GM23338 (cell line): ENCODE data around the gene CD180. TPM values are rescaled to one million over a fixed set of nuclear protein-coding genes. Genes with fewer than 3 reads are reported as not detected.

ENCODE experiments used
- ATAC-seq: fragments of 200-7000 bp; cut with Tn5 transposase; 3 replicates; pipeline ENCODE4 v1.9.1; 2020
- DNase-seq: peaks from one replicate; pipeline ENCODE4 v3.0.0-alpha.2; 2015; ENCODE audit warnings: low spot score
- H2AFZ ChIP-seq: fragments of 200-600 bp; sonication (generic); 2 replicates; pipeline ENCODE4 v1.8.0; 2016; ENCODE audit warnings: antibody characterized with exemption, mild to moderate bottlenecking, moderate library complexity
- H3F3A ChIP-seq: fragments of 200-600 bp; sonication (generic); replicated peaks from 2 replicates; pipeline ENCODE4 v1.8.0; 2017; ENCODE audit warnings: antibody characterized with exemption, mixed run types, low read depth
- H3K27ac ChIP-seq: fragments of 200-600 bp; sonication (generic); 2 replicates; pipeline ENCODE4 v1.6.1; 2016; ENCODE audit warnings: low read depth
- H3K27me3 ChIP-seq: fragments of 200-600 bp; sonication (generic); 2 replicates; pipeline ENCODE4 v1.8.0; 2016; ENCODE audit warnings: mild to moderate bottlenecking, mixed run types, moderate library complexity; ENCODE audit not compliant: insufficient read depth
- H3K36me3 ChIP-seq: fragments of 200-600 bp; sonication (generic); 2 replicates; pipeline ENCODE4 v1.8.0; 2016; ENCODE audit warnings: mild to moderate bottlenecking; ENCODE audit not compliant: insufficient read depth
- H3K4me1 ChIP-seq: fragments of 200-600 bp; sonication (generic); 2 replicates; pipeline ENCODE4 v1.8.0; 2016; ENCODE audit warnings: mild to moderate bottlenecking, moderate library complexity; ENCODE audit not compliant: insufficient read depth
- H3K4me2 ChIP-seq: fragments of 200-600 bp; sonication (generic); 2 replicates; pipeline ENCODE4 v1.7.1; 2017; ENCODE audit warnings: mixed run types
- H3K4me3 ChIP-seq: fragments of 200-600 bp; sonication (generic); 2 replicates; pipeline ENCODE4 v1.6.1; 2016; ENCODE audit warnings: mixed run types
- H3K79me2 ChIP-seq: fragments of 200-600 bp; sonication (generic); replicated peaks from 2 replicates; pipeline ENCODE4 v1.8.0; 2017; ENCODE audit warnings: mild to moderate bottlenecking; ENCODE audit not compliant: insufficient read depth
- H3K9me2 ChIP-seq: fragments of 200-600 bp; sonication (generic); 2 replicates; pipeline ENCODE4 v1.8.0; 2017; ENCODE audit not compliant: insufficient read depth
- H4K20me1 ChIP-seq: fragments of 200-600 bp; sonication (generic); replicated peaks from 2 replicates; pipeline ENCODE4 v1.8.0; 2017; ENCODE audit warnings: mild to moderate bottlenecking; ENCODE audit not compliant: insufficient read depth
- H3K27ac Mint-ChIP-seq: 2 replicates; pipeline ENCODE4 v1.8.0; 2020; ENCODE audit warnings: inconsistent platforms, mild to moderate bottlenecking, moderate library complexity, mixed read lengths
- H3K27me3 Mint-ChIP-seq: 3 replicates; pipeline ENCODE4 v1.8.0; 2022; ENCODE audit warnings: low read depth, mild to moderate bottlenecking, moderate library complexity, mixed read lengths, inconsistent platforms; ENCODE audit not compliant: insufficient read depth, poor library complexity
- H3K36me3 Mint-ChIP-seq: 3 replicates; pipeline ENCODE4 v1.8.0; 2021; ENCODE audit warnings: low read depth, mild to moderate bottlenecking, inconsistent platforms, moderate library complexity, mixed read lengths
- H3K4me1 Mint-ChIP-seq: 3 replicates; pipeline ENCODE4 v1.8.0; 2020; ENCODE audit warnings: mild to moderate bottlenecking, inconsistent platforms, mixed read lengths
- H3K4me3 Mint-ChIP-seq: 3 replicates; pipeline ENCODE4 v1.8.0; 2021; ENCODE audit warnings: moderate library complexity, mild to moderate bottlenecking, inconsistent platforms, mixed read lengths
- H3K9me3 Mint-ChIP-seq: 3 replicates; pipeline ENCODE4 v1.8.0; 2020; ENCODE audit warnings: moderate library complexity, mild to moderate bottlenecking, inconsistent platforms, mixed read lengths
- CREB1 ChIP-seq: fragments of 250-450 bp; sonication (Bioruptor Pico); IDR thresholded peaks from 2 replicates; pipeline ENCODE4 v1.5.0; 2020; ENCODE audit warnings: low read depth, mild to moderate bottlenecking, moderate library complexity
- ETS1 ChIP-seq: IDR thresholded peaks from 2 replicates; pipeline ENCODE4 v1.6.1; 2016; ENCODE audit warnings: antibody characterized with exemption
- EZH2 ChIP-seq: fragments of 200-600 bp; sonication (generic); IDR thresholded peaks from one replicate; pipeline ENCODE4 v1.8.0; 2017; ENCODE audit warnings: antibody characterized with exemption, mild to moderate bottlenecking, low read depth; ENCODE audit not compliant: unreplicated experiment
- EZH2phosphoT487 ChIP-seq: fragments of 200-600 bp; sonication (generic); IDR thresholded peaks from one replicate; pipeline ENCODE4 v1.8.1; 2018; ENCODE audit warnings: antibody characterized with exemption; ENCODE audit not compliant: unreplicated experiment
- JUNB ChIP-seq: IDR thresholded peaks from one replicate; pipeline ENCODE4 v1.6.1; 2016; ENCODE audit warnings: antibody characterized with exemption; ENCODE audit not compliant: unreplicated experiment
- NANOG ChIP-seq: IDR thresholded peaks from 2 replicates; pipeline ENCODE4 v1.6.1; 2016; ENCODE audit warnings: antibody characterized with exemption, borderline replicate concordance
- POLR2AphosphoS5 ChIP-seq: IDR thresholded peaks from 2 replicates; pipeline ENCODE4 v1.6.1; 2016; ENCODE audit warnings: antibody characterized with exemption, low read depth
- STAT1 ChIP-seq: IDR thresholded peaks from one replicate; pipeline ENCODE4 v1.6.1; 2016; ENCODE audit warnings: antibody characterized with exemption; ENCODE audit not compliant: unreplicated experiment
- ZNF114 ChIP-seq: fragments of 250-450 bp; sonication (Bioruptor Pico); IDR thresholded peaks from 2 replicates; pipeline ENCODE4 v1.5.0; 2020; ENCODE audit warnings: mild to moderate bottlenecking, moderate library complexity
- ZNF331 ChIP-seq: fragments of 250-450 bp; sonication (Bioruptor Pico); IDR thresholded peaks from 2 replicates; pipeline ENCODE4 v1.5.0; 2020; ENCODE audit warnings: low read depth, mild to moderate bottlenecking, moderate library complexity
- polyA plus RNA-seq: library from polyadenylated mRNA; unstranded; fragments of >200 nt; fragmentation: Nextera tagmentation; extraction: Ambion mirVana; gene quantifications from 2 replicates; pipeline ENCODE4 v1.2.1, GENCODE V29; 2016
- total RNA-seq: library from RNA; depleted of rRNA; stranded (reverse); fragments of >200 nt; shearing (Covaris generic); gene quantifications from 2 replicates; pipeline ENCODE4 v1.2.3, GENCODE V29; 2014
- TF ChIP-seq, protein P1 (sequence below): IDR thresholded peaks from one replicate; pipeline ENCODE4 v1.6.1; 2018; ENCODE audit warnings: antibody characterized with exemption; ENCODE audit not compliant: unreplicated experiment
- TF ChIP-seq, protein P2 (sequence below): fragments of 250-450 bp; sonication (Bioruptor Pico); IDR thresholded peaks from 2 replicates; pipeline ENCODE4 v1.5.0; 2020; ENCODE audit warnings: mild to moderate bottlenecking, moderate library complexity
- TF ChIP-seq, protein P3 (sequence below), 2 experiments: fragments of 200-600 bp in 1 of 2; sonication (generic) in 1 of 2; conservative IDR thresholded peaks; 2 replicates each; pipeline versions ENCODE4 v1.5.1 to v1.6.1; 2016 to 2017; ENCODE audit warnings: antibody characterized with exemption in 2 of 2, low read depth in 2 of 2, mild to moderate bottlenecking in 2 of 2, moderate library complexity in 1 of 2

Gene CD180
- total and polyA plus RNA-seq, 2 experiments from 2014 or later, result not detected

DNA sequence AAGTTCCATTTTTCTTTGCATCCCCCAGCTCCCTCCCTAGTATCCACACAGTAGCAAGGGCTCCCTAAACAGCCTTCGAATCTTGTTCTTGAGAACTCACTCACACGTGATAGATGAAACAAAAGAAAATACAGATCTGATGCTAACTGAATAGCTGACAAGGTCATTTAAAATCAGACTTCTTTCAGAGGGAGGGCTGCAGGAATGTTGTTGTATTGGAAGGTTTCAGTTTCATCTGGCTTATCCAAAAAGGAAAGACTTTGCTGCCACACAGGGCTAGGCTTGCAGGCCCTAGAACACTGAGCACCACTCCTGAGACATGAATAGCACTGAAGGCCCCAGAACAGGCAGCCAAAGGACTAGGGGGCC is 3.2 kb downstream of the CD180 start:
- TF ChIP-seq JUNB (no peak), ETS1 (no peak), EZH2phosphoT487 (no peak), ZNF331 (CRISPR knock-in tag) (no peak), STAT1 (no peak), POLR2AphosphoS5 (no peak), CREB1 (CRISPR knock-in tag) (no peak), NANOG (no peak), EZH2 (no peak), ZNF114 (no peak)
- TF ChIP-seq, protein P1, sequence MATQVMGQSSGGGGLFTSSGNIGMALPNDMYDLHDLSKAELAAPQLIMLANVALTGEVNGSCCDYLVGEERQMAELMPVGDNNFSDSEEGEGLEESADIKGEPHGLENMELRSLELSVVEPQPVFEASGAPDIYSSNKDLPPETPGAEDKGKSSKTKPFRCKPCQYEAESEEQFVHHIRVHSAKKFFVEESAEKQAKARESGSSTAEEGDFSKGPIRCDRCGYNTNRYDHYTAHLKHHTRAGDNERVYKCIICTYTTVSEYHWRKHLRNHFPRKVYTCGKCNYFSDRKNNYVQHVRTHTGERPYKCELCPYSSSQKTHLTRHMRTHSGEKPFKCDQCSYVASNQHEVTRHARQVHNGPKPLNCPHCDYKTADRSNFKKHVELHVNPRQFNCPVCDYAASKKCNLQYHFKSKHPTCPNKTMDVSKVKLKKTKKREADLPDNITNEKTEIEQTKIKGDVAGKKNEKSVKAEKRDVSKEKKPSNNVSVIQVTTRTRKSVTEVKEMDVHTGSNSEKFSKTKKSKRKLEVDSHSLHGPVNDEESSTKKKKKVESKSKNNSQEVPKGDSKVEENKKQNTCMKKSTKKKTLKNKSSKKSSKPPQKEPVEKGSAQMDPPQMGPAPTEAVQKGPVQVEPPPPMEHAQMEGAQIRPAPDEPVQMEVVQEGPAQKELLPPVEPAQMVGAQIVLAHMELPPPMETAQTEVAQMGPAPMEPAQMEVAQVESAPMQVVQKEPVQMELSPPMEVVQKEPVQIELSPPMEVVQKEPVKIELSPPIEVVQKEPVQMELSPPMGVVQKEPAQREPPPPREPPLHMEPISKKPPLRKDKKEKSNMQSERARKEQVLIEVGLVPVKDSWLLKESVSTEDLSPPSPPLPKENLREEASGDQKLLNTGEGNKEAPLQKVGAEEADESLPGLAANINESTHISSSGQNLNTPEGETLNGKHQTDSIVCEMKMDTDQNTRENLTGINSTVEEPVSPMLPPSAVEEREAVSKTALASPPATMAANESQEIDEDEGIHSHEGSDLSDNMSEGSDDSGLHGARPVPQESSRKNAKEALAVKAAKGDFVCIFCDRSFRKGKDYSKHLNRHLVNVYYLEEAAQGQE, result no peak
- TF ChIP-seq, protein P2, sequence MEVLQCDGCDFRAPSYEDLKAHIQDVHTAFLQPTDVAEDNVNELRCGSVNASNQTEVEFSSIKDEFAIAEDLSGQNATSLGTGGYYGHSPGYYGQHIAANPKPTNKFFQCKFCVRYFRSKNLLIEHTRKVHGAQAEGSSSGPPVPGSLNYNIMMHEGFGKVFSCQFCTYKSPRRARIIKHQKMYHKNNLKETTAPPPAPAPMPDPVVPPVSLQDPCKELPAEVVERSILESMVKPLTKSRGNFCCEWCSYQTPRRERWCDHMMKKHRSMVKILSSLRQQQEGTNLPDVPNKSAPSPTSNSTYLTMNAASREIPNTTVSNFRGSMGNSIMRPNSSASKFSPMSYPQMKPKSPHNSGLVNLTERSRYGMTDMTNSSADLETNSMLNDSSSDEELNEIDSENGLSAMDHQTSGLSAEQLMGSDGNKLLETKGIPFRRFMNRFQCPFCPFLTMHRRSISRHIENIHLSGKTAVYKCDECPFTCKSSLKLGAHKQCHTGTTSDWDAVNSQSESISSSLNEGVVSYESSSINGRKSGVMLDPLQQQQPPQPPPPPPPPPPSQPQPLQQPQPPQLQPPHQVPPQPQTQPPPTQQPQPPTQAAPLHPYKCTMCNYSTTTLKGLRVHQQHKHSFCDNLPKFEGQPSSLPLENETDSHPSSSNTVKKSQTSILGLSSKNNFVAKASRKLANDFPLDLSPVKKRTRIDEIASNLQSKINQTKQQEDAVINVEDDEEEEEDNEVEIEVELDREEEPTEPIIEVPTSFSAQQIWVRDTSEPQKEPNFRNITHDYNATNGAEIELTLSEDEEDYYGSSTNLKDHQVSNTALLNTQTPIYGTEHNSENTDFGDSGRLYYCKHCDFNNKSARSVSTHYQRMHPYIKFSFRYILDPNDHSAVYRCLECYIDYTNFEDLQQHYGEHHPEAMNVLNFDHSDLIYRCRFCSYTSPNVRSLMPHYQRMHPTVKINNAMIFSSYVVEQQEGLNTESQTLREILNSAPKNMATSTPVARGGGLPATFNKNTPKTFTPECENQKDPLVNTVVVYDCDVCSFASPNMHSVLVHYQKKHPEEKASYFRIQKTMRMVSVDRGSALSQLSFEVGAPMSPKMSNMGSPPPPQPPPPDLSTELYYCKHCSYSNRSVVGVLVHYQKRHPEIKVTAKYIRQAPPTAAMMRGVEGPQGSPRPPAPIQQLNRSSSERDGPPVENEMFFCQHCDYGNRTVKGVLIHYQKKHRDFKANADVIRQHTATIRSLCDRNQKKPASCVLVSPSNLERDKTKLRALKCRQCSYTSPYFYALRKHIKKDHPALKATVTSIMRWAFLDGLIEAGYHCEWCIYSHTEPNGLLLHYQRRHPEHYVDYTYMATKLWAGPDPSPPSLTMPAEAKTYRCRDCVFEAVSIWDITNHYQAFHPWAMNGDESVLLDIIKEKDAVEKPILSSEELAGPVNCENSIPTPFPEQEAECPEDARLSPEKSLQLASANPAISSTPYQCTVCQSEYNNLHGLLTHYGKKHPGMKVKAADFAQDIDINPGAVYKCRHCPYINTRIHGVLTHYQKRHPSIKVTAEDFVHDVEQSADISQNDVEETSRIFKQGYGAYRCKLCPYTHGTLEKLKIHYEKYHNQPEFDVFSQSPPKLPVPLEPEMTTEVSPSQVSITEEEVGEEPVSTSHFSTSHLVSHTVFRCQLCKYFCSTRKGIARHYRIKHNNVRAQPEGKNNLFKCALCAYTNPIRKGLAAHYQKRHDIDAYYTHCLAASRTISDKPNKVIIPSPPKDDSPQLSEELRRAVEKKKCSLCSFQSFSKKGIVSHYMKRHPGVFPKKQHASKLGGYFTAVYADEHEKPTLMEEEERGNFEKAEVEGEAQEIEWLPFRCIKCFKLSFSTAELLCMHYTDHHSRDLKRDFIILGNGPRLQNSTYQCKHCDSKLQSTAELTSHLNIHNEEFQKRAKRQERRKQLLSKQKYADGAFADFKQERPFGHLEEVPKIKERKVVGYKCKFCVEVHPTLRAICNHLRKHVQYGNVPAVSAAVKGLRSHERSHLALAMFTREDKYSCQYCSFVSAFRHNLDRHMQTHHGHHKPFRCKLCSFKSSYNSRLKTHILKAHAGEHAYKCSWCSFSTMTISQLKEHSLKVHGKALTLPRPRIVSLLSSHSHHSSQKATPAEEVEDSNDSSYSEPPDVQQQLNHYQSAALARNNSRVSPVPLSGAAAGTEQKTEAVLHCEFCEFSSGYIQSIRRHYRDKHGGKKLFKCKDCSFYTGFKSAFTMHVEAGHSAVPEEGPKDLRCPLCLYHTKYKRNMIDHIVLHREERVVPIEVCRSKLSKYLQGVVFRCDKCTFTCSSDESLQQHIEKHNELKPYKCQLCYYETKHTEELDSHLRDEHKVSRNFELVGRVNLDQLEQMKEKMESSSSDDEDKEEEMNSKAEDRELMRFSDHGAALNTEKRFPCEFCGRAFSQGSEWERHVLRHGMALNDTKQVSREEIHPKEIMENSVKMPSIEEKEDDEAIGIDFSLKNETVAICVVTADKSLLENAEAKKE (CRISPR knock-in tag), result no peak
- TF ChIP-seq, protein P3, sequence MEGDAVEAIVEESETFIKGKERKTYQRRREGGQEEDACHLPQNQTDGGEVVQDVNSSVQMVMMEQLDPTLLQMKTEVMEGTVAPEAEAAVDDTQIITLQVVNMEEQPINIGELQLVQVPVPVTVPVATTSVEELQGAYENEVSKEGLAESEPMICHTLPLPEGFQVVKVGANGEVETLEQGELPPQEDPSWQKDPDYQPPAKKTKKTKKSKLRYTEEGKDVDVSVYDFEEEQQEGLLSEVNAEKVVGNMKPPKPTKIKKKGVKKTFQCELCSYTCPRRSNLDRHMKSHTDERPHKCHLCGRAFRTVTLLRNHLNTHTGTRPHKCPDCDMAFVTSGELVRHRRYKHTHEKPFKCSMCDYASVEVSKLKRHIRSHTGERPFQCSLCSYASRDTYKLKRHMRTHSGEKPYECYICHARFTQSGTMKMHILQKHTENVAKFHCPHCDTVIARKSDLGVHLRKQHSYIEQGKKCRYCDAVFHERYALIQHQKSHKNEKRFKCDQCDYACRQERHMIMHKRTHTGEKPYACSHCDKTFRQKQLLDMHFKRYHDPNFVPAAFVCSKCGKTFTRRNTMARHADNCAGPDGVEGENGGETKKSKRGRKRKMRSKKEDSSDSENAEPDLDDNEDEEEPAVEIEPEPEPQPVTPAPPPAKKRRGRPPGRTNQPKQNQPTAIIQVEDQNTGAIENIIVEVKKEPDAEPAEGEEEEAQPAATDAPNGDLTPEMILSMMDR (conservative IDR thresholded peaks at IDR 0.05; ENCODE audit: low read depth in 2 of 2), result no peak
- no peaks in the 10 kb centered on the region for H3K36me3 ChIP-seq
- H3K4me3 ChIP-seq, result no peak overlapping the region
- H3K79me2 ChIP-seq, result no peaks in the 10 kb centered on the region
- H3K4me1 ChIP-seq, result 0 out of 2 replicates have a peak, but pooled peaks cover 6% of the 10 kb centered on the region
- 0 out of 2 replicates have a peak, but pooled peaks cover 4% of the 10 kb centered on the region for H3K9me2 ChIP-seq
- H2AFZ ChIP-seq, result peak overlapping the region; percentile 18; the same call in 1 of the 2 replicates
- DNase-seq, result no peak
- no peaks in the 10 kb centered on the region for H3F3A ChIP-seq
- Mint-ChIP-seq H3K27ac (no peak overlapping the region), H3K27me3 (peaks cover 5% of the 10 kb centered on the region), H3K36me3 (peaks cover 6% of the 10 kb centered on the region; the same call in 2 of the 3 replicates), H3K4me1 (peaks cover 10% of the 10 kb centered on the region), H3K9me3 (peaks cover 9% of the 10 kb centered on the region), H3K4me3 (no peak overlapping the region)
- no peaks in the 10 kb centered on the region for H4K20me1 ChIP-seq
- no peak overlapping the region for H3K4me2 ChIP-seq
- no peaks in the 10 kb centered on the region for H3K27me3 ChIP-seq
- no peak overlapping the region for H3K27ac ChIP-seq
- no peak for ATAC-seq
